Stimulated activated CD4-positive, alpha-beta T cell treated with anti-CD3 and anti-CD28 coated beads, Interleukin-15, amount 100 ng/mL, for 1 hour (primary cell): Measurements from ENCODE around the gene CAMK2D.
"Not testable (repeated sequence)": the region's sequence is repeated elsewhere in the genome, so short reads cannot be mapped to it uniquely, and the experiment has no call there.

Source experiments
- DNase-seq, 2 donors: peaks; one replicate each; pipeline ENCODE4 v3.0.0-alpha.2; 2020; ENCODE audit warnings: low read depth in 1 of 2, low spot score in 1 of 2

Gene CAMK2D

GRCh38 chr4:113763923-113764322 lies 2.4 kb upstream of the CAMK2D start:
- not testable (repeated sequence) for DNase-seq

GRCh38 chr4:113763029-113763285 lies 1.4 kb upstream of the CAMK2D start:
- DNase-seq = no peak

GRCh38 chr4:113762186-113763028 lies 869 bp upstream of the CAMK2D start:
- DNase-seq = peak; percentile 94 to 95

GRCh38 chr4:113760795-113761619 lies 531 bp downstream of the CAMK2D start:
- peak; percentile 19 to 30 for DNase-seq

GRCh38 chr4:113760094-113760794 lies 1.3 kb downstream of the CAMK2D start:
- peak in 1 of 2 donors; percentile 30 for DNase-seq

- DNase-seq = no peak
Observed at GRCh38 chr4:113759696-113760093, 1.8 kb downstream of the CAMK2D start.

GRCh38 chr4:113758372-113758771 lies 3.2 kb downstream of the CAMK2D start:
- no peak for DNase-seq

- no peak for DNase-seq
Observed at GRCh38 chr4:113757486-113757885, 4.1 kb downstream of the CAMK2D start.

GRCh38 chr4:113756005-113756410 lies 5.5 kb downstream of the CAMK2D start:
- no peak for DNase-seq

GRCh38 chr4:113750734-113751133 lies 10.8 kb downstream of the CAMK2D start:
- no peak for DNase-seq

- no peak for DNase-seq
Observed at GRCh38 chr4:113750296-113750695, 11.2 kb downstream of the CAMK2D start.

- DNase-seq = no peak
Observed at GRCh38 chr4:113749178-113749577, 12.4 kb downstream of the CAMK2D start.

- DNase-seq = no peak
Observed at GRCh38 chr4:113747949-113748348, 13.6 kb downstream of the CAMK2D start.

- no peak for DNase-seq
Observed at GRCh38 chr4:113745711-113746110, 15.8 kb downstream of the CAMK2D start.

GRCh38 chr4:113744667-113745240 lies 16.8 kb downstream of the CAMK2D start:
- no peak for DNase-seq

GRCh38 chr4:113743690-113744089 lies 17.8 kb downstream of the CAMK2D start:
- DNase-seq = no peak

GRCh38 chr4:113742643-113743042 lies 18.9 kb downstream of the CAMK2D start:
- no peak for DNase-seq

GRCh38 chr4:113741956-113742355 lies 19.6 kb downstream of the CAMK2D start:
- no peak for DNase-seq

GRCh38 chr4:113740857-113741379 lies 20.6 kb downstream of the CAMK2D start:
- DNase-seq = no peak

- DNase-seq = no peak
Observed at GRCh38 chr4:113739197-113739596, 22.3 kb downstream of the CAMK2D start.

- DNase-seq = no peak
Observed at GRCh38 chr4:113738251-113738650, 23.3 kb downstream of the CAMK2D start.
